CD4-positive, alpha-beta T cell treated with Interleukin-4 for 4 hours (primary cell): ENCODE data around the gene COX7A2L.
"Not testable (repeated sequence)": the region's sequence is repeated elsewhere in the genome, so short reads cannot be mapped to it uniquely, and the experiment has no call there.

Source experiments
- DNase-seq: peaks from one replicate; pipeline ENCODE4 v3.0.0-alpha.2; 2020

The COX7A2L gene

GRCh38 chr2:42360890-42361727 is at the start of gene COX7A2L:
COX7A2L (minus strand) TSS chr2:42361217; CDS start chr2:42361161, 56 bp downstream.
- peak; percentile 97 for DNase-seq

- DNase-seq: no peak
Observed at GRCh38 chr2:42408009-42408408, 47.0 kb upstream of the COX7A2L start.

GRCh38 chr2:42407476-42407875 is 46.5 kb upstream of the COX7A2L start:
- no peak for DNase-seq

GRCh38 chr2:42404676-42405075 is 43.7 kb upstream of the COX7A2L start:
- DNase-seq: no peak

GRCh38 chr2:42401773-42402172 is 40.8 kb upstream of the COX7A2L start:
- no peak for DNase-seq

- DNase-seq: not testable (repeated sequence)
Observed at GRCh38 chr2:42398052-42398451, 37.0 kb upstream of the COX7A2L start.

- not testable (repeated sequence) for DNase-seq
Observed at GRCh38 chr2:42393320-42393719, 32.3 kb upstream of the COX7A2L start.

GRCh38 chr2:42392191-42392590 is 31.2 kb upstream of the COX7A2L start:
- DNase-seq: no peak

- no peak for DNase-seq
Observed at GRCh38 chr2:42390401-42390969, 29.5 kb upstream of the COX7A2L start.

GRCh38 chr2:42386682-42387081 is 25.7 kb upstream of the COX7A2L start:
- DNase-seq: no peak

GRCh38 chr2:42385225-42385624 is 24.2 kb upstream of the COX7A2L start:
- DNase-seq: no peak

- DNase-seq: no peak
Observed at GRCh38 chr2:42383855-42384530, 23.0 kb upstream of the COX7A2L start.

GRCh38 chr2:42382144-42382543 is 21.1 kb upstream of the COX7A2L start:
- DNase-seq: no peak

GRCh38 chr2:42380026-42380425 is 19.0 kb upstream of the COX7A2L start:
- DNase-seq: not testable (repeated sequence)

GRCh38 chr2:42378415-42378814 is 17.4 kb upstream of the COX7A2L start:
- DNase-seq: no peak

GRCh38 chr2:42376758-42377157 is 15.7 kb upstream of the COX7A2L start:
- DNase-seq: no peak

GRCh38 chr2:42372474-42373200 is 11.6 kb upstream of the COX7A2L start:
- no peak for DNase-seq

GRCh38 chr2:42371611-42372473 is 10.8 kb upstream of the COX7A2L start:
- DNase-seq: no peak

- no peak for DNase-seq
Observed at GRCh38 chr2:42369532-42370229, 8.7 kb upstream of the COX7A2L start.

GRCh38 chr2:42368817-42369531 is 8.0 kb upstream of the COX7A2L start:
- DNase-seq: no peak

GRCh38 chr2:42367835-42368234 is 6.8 kb upstream of the COX7A2L start:
- DNase-seq: no peak
